HFFc6 (cell line): ENCODE data around the gene ATP8A2. TPM values are rescaled to one million over a fixed set of nuclear protein-coding genes. Genes with fewer than 3 reads are reported as not detected.
"Not testable (repeated sequence)": the region's sequence is repeated elsewhere in the genome, so short reads cannot be mapped to it uniquely, and the experiment has no call there.

Experiments used
- DNase-seq: peaks from one replicate; pipeline ENCODE4 v3.0.0-alpha.2; 2018
- H3K27ac Mint-ChIP-seq: 2 replicates; pipeline ENCODE4 v1.8.0; 2020; ENCODE audit warnings: mild to moderate bottlenecking, mixed read lengths
- H3K27me3 Mint-ChIP-seq: 2 replicates; pipeline ENCODE4 v1.8.0; 2021; ENCODE audit warnings: mild to moderate bottlenecking, moderate library complexity, mixed read lengths; ENCODE audit not compliant: insufficient read depth
- H3K36me3 Mint-ChIP-seq: 2 replicates; pipeline ENCODE4 v1.8.0; 2021; ENCODE audit warnings: low read depth, mixed read lengths
- H3K4me1 Mint-ChIP-seq: 2 replicates; pipeline ENCODE4 v1.8.0; 2020; ENCODE audit warnings: low read depth, mixed read lengths
- H3K4me3 Mint-ChIP-seq: 2 replicates; pipeline ENCODE4 v1.8.0; 2020; ENCODE audit warnings: mild to moderate bottlenecking, moderate library complexity, mixed read lengths
- H3K9me3 Mint-ChIP-seq: 2 replicates; pipeline ENCODE4 v1.8.0; 2020; ENCODE audit warnings: mild to moderate bottlenecking, mixed read lengths
- total RNA-seq, 6 experiments: library from RNA; stranded (reverse); fragmentation: NEBNext Ultra II Directional; extraction: Animal tissue kit (Norgen Biotek cat#: 25700); gene quantifications; 2 replicates in 1 of 6; 3 replicates in 5 of 6; pipeline ENCODE4 v1.2.3, GENCODE V29; 2021
- TF ChIP-seq, protein P1 (sequence below): fragments of 200-600 bp; sonication (generic); IDR thresholded peaks from 2 replicates; pipeline ENCODE4 v1.5.0; 2021; ENCODE audit warnings: antibody characterized with exemption, mild to moderate bottlenecking

Gene ATP8A2
- total RNA-seq, 6 experiments from 2014 or later, result 0.02 TPM; not detected in 5

GRCh38 chr13:26067601-26068000 lies 695.8 kb downstream of the ATP8A2 start:
- no peak overlapping the region for H3K27ac Mint-ChIP-seq
- peaks cover 15% of the 10 kb centered on the region for H3K27me3 Mint-ChIP-seq
- H3K9me3 Mint-ChIP-seq, result no peaks in the 10 kb centered on the region

DNA sequence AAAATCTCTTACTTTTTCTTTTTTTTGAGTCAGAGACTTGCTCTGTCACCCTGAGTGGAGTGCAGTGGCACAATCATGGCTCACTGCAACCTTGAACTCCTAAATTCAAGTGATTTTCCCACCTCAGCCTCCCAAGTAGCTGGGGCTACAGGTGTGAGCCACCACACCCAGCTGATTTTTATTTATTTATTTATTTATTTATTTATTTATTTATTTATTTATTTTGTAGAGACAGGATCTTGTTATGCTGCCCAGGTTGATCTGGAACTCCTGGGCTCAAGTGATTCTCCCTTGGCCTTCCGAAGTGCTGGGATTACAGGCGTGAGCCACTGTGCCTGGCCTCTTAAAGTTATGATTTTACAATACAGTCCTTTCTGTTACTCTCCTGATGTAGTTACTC lies 696.6 kb downstream of the ATP8A2 start:
- H3K27me3 Mint-ChIP-seq, result peaks cover 15% of the 10 kb centered on the region
- DNase-seq, H3K9me3 Mint-ChIP-seq, H3K4me3 Mint-ChIP-seq, H3K36me3 Mint-ChIP-seq, H3K4me1 Mint-ChIP-seq, H3K27ac Mint-ChIP-seq: not testable (repeated sequence)

More at GRCh38 chr13:26067601-26068000, 695.8 kb downstream of the ATP8A2 start:
- TF ChIP-seq, protein P1, sequence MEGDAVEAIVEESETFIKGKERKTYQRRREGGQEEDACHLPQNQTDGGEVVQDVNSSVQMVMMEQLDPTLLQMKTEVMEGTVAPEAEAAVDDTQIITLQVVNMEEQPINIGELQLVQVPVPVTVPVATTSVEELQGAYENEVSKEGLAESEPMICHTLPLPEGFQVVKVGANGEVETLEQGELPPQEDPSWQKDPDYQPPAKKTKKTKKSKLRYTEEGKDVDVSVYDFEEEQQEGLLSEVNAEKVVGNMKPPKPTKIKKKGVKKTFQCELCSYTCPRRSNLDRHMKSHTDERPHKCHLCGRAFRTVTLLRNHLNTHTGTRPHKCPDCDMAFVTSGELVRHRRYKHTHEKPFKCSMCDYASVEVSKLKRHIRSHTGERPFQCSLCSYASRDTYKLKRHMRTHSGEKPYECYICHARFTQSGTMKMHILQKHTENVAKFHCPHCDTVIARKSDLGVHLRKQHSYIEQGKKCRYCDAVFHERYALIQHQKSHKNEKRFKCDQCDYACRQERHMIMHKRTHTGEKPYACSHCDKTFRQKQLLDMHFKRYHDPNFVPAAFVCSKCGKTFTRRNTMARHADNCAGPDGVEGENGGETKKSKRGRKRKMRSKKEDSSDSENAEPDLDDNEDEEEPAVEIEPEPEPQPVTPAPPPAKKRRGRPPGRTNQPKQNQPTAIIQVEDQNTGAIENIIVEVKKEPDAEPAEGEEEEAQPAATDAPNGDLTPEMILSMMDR, result no peak
- H3K4me3 Mint-ChIP-seq, result no peak overlapping the region
- DNase-seq, result peak; percentile 0
- no peaks in the 10 kb centered on the region for H3K36me3 Mint-ChIP-seq
- H3K4me1 Mint-ChIP-seq, result no peaks in the 10 kb centered on the region

DNA sequence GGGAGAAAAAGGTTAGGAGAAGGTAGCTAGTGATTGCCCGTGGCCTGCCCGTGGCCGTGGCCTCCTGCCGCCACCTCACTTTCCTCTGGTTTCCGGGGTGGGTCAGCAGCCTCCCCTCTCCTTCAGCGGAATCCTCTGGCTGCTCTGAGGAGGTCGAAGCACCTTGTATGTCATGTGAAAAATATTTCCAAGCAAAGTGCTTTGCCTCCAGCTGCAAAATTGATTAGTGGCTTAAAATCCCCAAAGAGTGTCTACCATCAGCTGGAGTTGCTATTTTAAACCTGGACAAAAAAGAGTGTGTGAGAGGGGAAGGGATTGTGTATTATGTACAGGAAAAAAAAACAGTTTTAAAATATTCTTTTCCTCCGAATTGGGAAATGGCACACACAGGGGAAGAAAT lies 697.9 kb downstream of the ATP8A2 start:
- not testable (repeated sequence) for H3K9me3 Mint-ChIP-seq, DNase-seq, H3K4me3 Mint-ChIP-seq, H3K4me1 Mint-ChIP-seq, H3K36me3 Mint-ChIP-seq, H3K27ac Mint-ChIP-seq
- peaks cover 11% of the 10 kb centered on the region for H3K27me3 Mint-ChIP-seq

- H3K4me1 Mint-ChIP-seq, result no peaks in the 10 kb centered on the region
- no peaks in the 10 kb centered on the region for H3K36me3 Mint-ChIP-seq
- no peaks in the 10 kb centered on the region for H3K9me3 Mint-ChIP-seq
- H3K27me3 Mint-ChIP-seq, result peaks cover 16% of the 10 kb centered on the region
- no peak for DNase-seq
- TF ChIP-seq, protein P1, result no peak
- no peak overlapping the region for H3K27ac Mint-ChIP-seq
- H3K4me3 Mint-ChIP-seq, result no peak overlapping the region
These were observed 699.9 kb downstream of the ATP8A2 start for GRCh38 chr13:26071691-26072090.

- not testable (repeated sequence) for H3K4me3 Mint-ChIP-seq, H3K9me3 Mint-ChIP-seq, DNase-seq, H3K4me1 Mint-ChIP-seq, H3K27ac Mint-ChIP-seq, H3K36me3 Mint-ChIP-seq
- peaks cover 19% of the 10 kb centered on the region for H3K27me3 Mint-ChIP-seq
- TF ChIP-seq, protein P1, result peak; percentile 39; the same call in 1 of the 2 replicates
These were observed 700.6 kb downstream of the ATP8A2 start for GRCh38 chr13:26072335-26072734.

DNA sequence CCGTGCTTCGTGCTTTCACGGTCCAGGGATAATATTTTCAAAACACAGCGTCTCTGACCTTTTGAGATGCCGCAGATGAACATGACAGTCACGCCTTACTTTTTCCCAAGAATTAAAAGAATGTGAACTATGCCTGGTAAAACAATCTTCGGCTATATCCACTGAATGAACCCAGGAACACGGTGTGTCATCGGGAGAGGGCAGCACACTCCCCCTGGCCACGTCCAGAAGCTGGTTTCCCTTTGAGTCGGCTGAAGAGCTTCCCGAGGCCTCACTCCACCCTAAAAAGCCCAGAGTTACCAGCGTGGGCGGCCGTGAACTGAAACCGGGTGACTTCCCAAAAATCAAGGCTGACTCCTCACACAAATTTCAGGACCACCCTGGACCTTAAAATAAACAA lies 702.9 kb downstream of the ATP8A2 start:
- DNase-seq, result no peak
- Mint-ChIP-seq H3K36me3 (no peaks in the 10 kb centered on the region), H3K9me3 (no peaks in the 10 kb centered on the region), H3K27ac (no peak overlapping the region), H3K4me1 (no peaks in the 10 kb centered on the region), H3K27me3 (peaks cover 16% of the 10 kb centered on the region), H3K4me3 (peak overlapping the region; percentile 66)
- TF ChIP-seq, protein P1, result no peak

Other genes starting within 250 kb of the ATP8A2 start
- not detected for gene AMER2, start 199.7 kb upstream of the ATP8A2 start, total RNA-seq
- gene MTMR6, start 84.5 kb upstream of the ATP8A2 start, total RNA-seq, result 10 to 100 TPM; 23.5 to 31.0 (median 28.4) TPM
- 10 to 100 TPM; 44.6 to 51.6 (median 46.8) TPM for gene NUP58, start 70.3 kb upstream of the ATP8A2 start, total RNA-seq